Gastrocnemius medialis (tissue), 4 donors: Measurements from ENCODE around the gene TDRD12. TPM values are rescaled to one million over a fixed set of nuclear protein-coding genes. Genes with fewer than 3 reads are reported as not detected.

Source experiments
- ATAC-seq, 2 donors: fragments of 150-250 bp; one replicate each; pipeline ENCODE4 v1.9.1; 2016
- DNase-seq, 2 donors: peaks; one replicate each; pipeline ENCODE4 v3.0.0-alpha.2; 2019
- H3K27ac ChIP-seq, 4 donors: fragments of 200-600 bp; sonication (generic); 1 replicate in 1 of 4; 2 replicates in 3 of 4; pipeline ENCODE4 v1.5.1; 2016 to 2018; ENCODE audit warnings: mild to moderate bottlenecking in 2 of 4, moderate library complexity in 1 of 4
- H3K27me3 ChIP-seq, 3 donors: fragments of 200-600 bp; sonication (generic) in 2 of 3; 1 replicate in 1 of 3; 2 replicates in 2 of 3; pipeline versions ENCODE4 v1.5.1 to v1.6.0; 2016 to 2019; ENCODE audit warnings: mild to moderate bottlenecking in 1 of 3, moderate library complexity in 1 of 3
- H3K36me3 ChIP-seq, 2 donors: fragments of 200-600 bp; sonication (generic) in 1 of 2; one replicate each; pipeline ENCODE4 v1.5.1; 2017 to 2018
- H3K4me1 ChIP-seq, 2 donors: fragments of 200-600 bp; sonication (generic) in 1 of 2; one replicate each; pipeline ENCODE4 v1.5.1; 2016 to 2017; ENCODE audit warnings: mild to moderate bottlenecking in 2 of 2
- H3K4me3 ChIP-seq, 4 donors: fragments of 200-600 bp; sonication (generic) in 3 of 4; 1 replicate in 1 of 4; 2 replicates in 3 of 4; pipeline ENCODE4 v1.5.1; 2016 to 2019; ENCODE audit warnings: mild to moderate bottlenecking in 2 of 4
- H3K9me3 ChIP-seq, 3 donors: fragments of 200-600 bp; sonication (generic) in 2 of 3; 1 replicate in 1 of 3; 2 replicates in 2 of 3; pipeline ENCODE4 v1.5.1; 2016 to 2019
- CTCF ChIP-seq, 5 experiments: fragments of 450-650 bp in 3 of 5; fragments of 200-600 bp in 2 of 5; sonication (generic) in 2 of 5; IDR thresholded peaks in 4 of 5; conservative IDR thresholded peaks in 1 of 5; 1 replicate in 4 of 5; 2 replicates in 1 of 5; pipeline ENCODE4 v1.5.1; 2016 to 2019; ENCODE audit warnings: antibody characterized with exemption in 5 of 5, mild to moderate bottlenecking in 3 of 5, moderate library complexity in 3 of 5
- POLR2A ChIP-seq, 2 donors: fragments of 450-650 bp; IDR thresholded peaks; one replicate each; pipeline ENCODE4 v1.6.1; 2017; ENCODE audit warnings: antibody characterized with exemption in 2 of 2, mild to moderate bottlenecking in 2 of 2, moderate library complexity in 2 of 2
- in situ Hi-C, 4 donors: fragments of 200-750 bp; cut with MboI; loops; one replicate each; pipeline versions ENCODE4 v1.15.0 to v1.8.0; 2017; ENCODE audit warnings: low sequenced_read_pairs in 4 of 4
- intact Hi-C: fragments of 100-400 bp; cut with DNase I; formaldehyde crosslinking; loops from one replicate; pipeline ENCODE4 v1.15.1; 2023; ENCODE audit warnings: low total_unique reads
- total RNA-seq, 4 donors: library from RNA; depleted of rRNA; stranded (reverse); fragments of >200 nt; gene quantifications; one replicate each; pipeline versions ENCODE4 v1.1.0 to v1.2.3, GENCODE V29; 2016

The TDRD12 gene
- total RNA-seq, 4 donors from 2014 or later = 0.10 to 1.0 (median 0.37) TPM

DNA sequence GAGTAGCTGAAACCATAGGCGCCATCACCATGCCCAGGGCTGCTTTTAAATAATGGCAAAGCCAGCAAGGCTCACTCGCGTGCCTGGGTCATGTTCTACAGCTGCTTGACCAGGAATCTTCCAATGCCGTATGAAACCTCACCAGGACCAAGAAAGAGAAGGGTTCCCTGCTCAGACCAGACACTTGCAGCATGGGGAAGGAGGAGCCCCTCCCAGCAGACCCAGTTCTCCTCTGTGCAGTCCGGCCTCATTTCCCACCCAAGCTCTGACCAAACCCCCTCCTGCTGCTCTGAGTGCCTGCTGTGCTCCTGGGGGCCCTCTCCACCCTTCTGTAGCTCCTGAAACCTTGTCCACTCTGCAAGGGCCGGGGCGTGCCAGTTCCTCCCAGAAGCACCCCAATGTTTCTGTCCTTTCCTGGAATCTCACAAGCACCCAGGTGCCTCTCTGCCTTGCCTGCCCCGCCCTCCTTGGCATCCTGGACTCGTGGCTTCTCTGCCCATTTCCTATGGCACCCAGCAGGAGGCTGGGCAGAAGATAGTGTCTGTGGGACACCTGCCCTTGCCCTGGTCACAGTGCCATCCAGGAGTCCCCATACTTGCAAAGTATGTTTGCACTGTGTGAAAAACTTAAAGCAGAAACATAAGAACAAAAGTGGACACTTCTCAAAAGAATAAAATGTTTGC lies 156.8 kb downstream of the TDRD12 start:
- H3K27me3 ChIP-seq = no peaks in the 10 kb centered on the region
- DNase-seq (no peak), ATAC-seq (no peak)
- in situ Hi-C loops (no loop called here), intact Hi-C loops (no loop called here)
- H3K27ac ChIP-seq = no peak overlapping the region
- no peaks in the 10 kb centered on the region for H3K36me3 ChIP-seq
- TF ChIP-seq POLR2A (IDR thresholded peaks at IDR 0.05) = no peak
- TF ChIP-seq CTCF (IDR thresholded peaks at IDR 0.05 in 4 of 5, conservative IDR thresholded peaks at IDR 0.05 in 1 of 5) = no peak
- H3K9me3 ChIP-seq = no peaks in the 10 kb centered on the region
- no peak overlapping the region for H3K4me3 ChIP-seq
- H3K4me1 ChIP-seq = no peaks in the 10 kb centered on the region

DNA sequence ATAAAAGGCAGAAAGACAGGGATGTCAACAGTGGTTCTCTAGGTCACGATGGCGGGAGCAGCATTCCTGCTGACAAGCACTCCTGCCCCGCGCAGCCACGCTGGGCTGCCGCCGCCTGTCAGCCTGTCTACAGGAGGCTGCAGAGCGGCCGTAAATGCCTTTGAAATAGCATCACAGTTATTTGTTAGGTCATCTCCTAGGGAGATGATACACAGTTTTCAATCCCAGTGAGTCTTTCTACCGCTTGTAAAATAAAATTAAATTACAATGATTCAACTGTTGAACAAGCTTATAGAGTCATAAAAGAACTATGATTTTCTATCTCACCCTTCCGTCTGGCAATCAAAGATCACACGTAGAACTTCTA lies 157.3 kb downstream of the TDRD12 start:
- DNase-seq (no peak), ATAC-seq (no peak)
- H3K36me3 ChIP-seq = no peaks in the 10 kb centered on the region
- H3K27me3 ChIP-seq = no peaks in the 10 kb centered on the region
- intact Hi-C loops = no loop called here
- no peaks in the 10 kb centered on the region for H3K4me1 ChIP-seq
- in situ Hi-C loops = no loop called here
- no peak overlapping the region for H3K27ac ChIP-seq
- no peak overlapping the region for H3K4me3 ChIP-seq
- no peaks in the 10 kb centered on the region for H3K9me3 ChIP-seq
- TF ChIP-seq POLR2A (IDR thresholded peaks at IDR 0.05) (no peak), CTCF (IDR thresholded peaks at IDR 0.05 in 4 of 5, conservative IDR thresholded peaks at IDR 0.05 in 1 of 5) (no peak)

Other genes starting within 250 kb of the TDRD12 start
- 100 to 1,000 TPM; 121 to 201 (median 170) TPM for gene PDCD5, start 138.6 kb upstream of the TDRD12 start, total RNA-seq
- gene ANKRD27, start 44.6 kb upstream of the TDRD12 start, total RNA-seq = 10 to 100 TPM; 36.4 to 78.3 (median 53.5) TPM
- 10 to 100 TPM in 1 of 4 donors, 1 to 10 TPM in 3; 3.9 to 10.6 (median 6.0) TPM for gene RGS9BP, start 43.9 kb upstream of the TDRD12 start, total RNA-seq
- 10 to 100 TPM; 28.8 to 34.8 (median 29.2) TPM for gene NUDT19, start 27.9 kb upstream of the TDRD12 start, total RNA-seq
- under 1 TPM in 1 of 4 donors, not detected in 3; 0.44 TPM for gene SLC7A9, start 150.0 kb downstream of the TDRD12 start, total RNA-seq